Measurements from ENCODE around the gene PER1.
A peak's percentile ranks its signal among the peaks of the same experiment; 100 is the strongest.
"Not testable (repeated sequence)": the region's sequence is repeated elsewhere in the genome, so short reads cannot be mapped to it uniquely, and the experiment has no call there.

Gene PER1

GRCh38 chr17:8173056-8173870, 21.1 kb upstream of the PER1 start:
- TF ChIP-seq SPI1 (IDR thresholded peaks at IDR 0.05; ENCODE audit: low read depth, low read length), result peak; percentile 40; the same call in 1 of the 2 replicates
- peak; percentile 100 for TF ChIP-seq POLR2AphosphoS5 (IDR thresholded peaks at IDR 0.05; ENCODE audit: low read depth, low read length)
- peak; percentile 92 for TF ChIP-seq TAF1 (IDR thresholded peaks at IDR 0.05; ENCODE audit: low read depth, low read length)
- peak; percentile 99 for TF ChIP-seq POU2F2 (IDR thresholded peaks at IDR 0.05; ENCODE audit: low read depth, low read length)
- TF ChIP-seq PAX5 (IDR thresholded peaks at IDR 0.05; ENCODE audit: insufficient read depth, low read length, severe bottlenecking), result peak; percentile 37
- peak; percentile 100 for TF ChIP-seq POLR2A (IDR thresholded peaks at IDR 0.05; ENCODE audit: low read depth, low read length)
- FAIRE-seq, result peak; percentile 93
- no peak for DNase-seq (ENCODE audit: insufficient read length, low spot score)

GRCh38 chr17:8170186-8170585, 18.0 kb upstream of the PER1 start:
- FAIRE-seq; DNase-seq (ENCODE audit: insufficient read length, low spot score): not testable (repeated sequence)

- DNase-seq (ENCODE audit: insufficient read length, low spot score), result no peak
- TF ChIP-seq POU2F2 (IDR thresholded peaks at IDR 0.05; ENCODE audit: low read depth, low read length), result no peak
- no peak for TF ChIP-seq SPI1 (IDR thresholded peaks at IDR 0.05; ENCODE audit: low read depth, low read length)
- TF ChIP-seq PAX5 (IDR thresholded peaks at IDR 0.05; ENCODE audit: insufficient read depth, low read length, severe bottlenecking), result no peak
- TF ChIP-seq POLR2A (IDR thresholded peaks at IDR 0.05; ENCODE audit: low read depth, low read length), result no peak
- no peak for TF ChIP-seq POLR2AphosphoS5 (IDR thresholded peaks at IDR 0.05; ENCODE audit: low read depth, low read length)
- no peak for TF ChIP-seq TAF1 (IDR thresholded peaks at IDR 0.05; ENCODE audit: low read depth, low read length)
- FAIRE-seq, result no peak
Observed at GRCh38 chr17:8167526-8167925, 15.3 kb upstream of the PER1 start.

- TF ChIP-seq TAF1 (IDR thresholded peaks at IDR 0.05; ENCODE audit: low read depth, low read length) (no peak), POU2F2 (IDR thresholded peaks at IDR 0.05; ENCODE audit: low read depth, low read length) (no peak), PAX5 (IDR thresholded peaks at IDR 0.05; ENCODE audit: insufficient read depth, low read length, severe bottlenecking) (no peak), POLR2A (IDR thresholded peaks at IDR 0.05; ENCODE audit: low read depth, low read length) (no peak), POLR2AphosphoS5 (IDR thresholded peaks at IDR 0.05; ENCODE audit: low read depth, low read length) (no peak), SPI1 (IDR thresholded peaks at IDR 0.05; ENCODE audit: low read depth, low read length) (no peak)
- FAIRE-seq (no peak), DNase-seq (ENCODE audit: insufficient read length, low spot score) (no peak)
Observed at GRCh38 chr17:8166731-8167130, 14.5 kb upstream of the PER1 start.

- DNase-seq (ENCODE audit: insufficient read length, low spot score) (no peak), FAIRE-seq (no peak)
- TF ChIP-seq PAX5 (IDR thresholded peaks at IDR 0.05; ENCODE audit: insufficient read depth, low read length, severe bottlenecking) (no peak), SPI1 (IDR thresholded peaks at IDR 0.05; ENCODE audit: low read depth, low read length) (no peak), POLR2AphosphoS5 (IDR thresholded peaks at IDR 0.05; ENCODE audit: low read depth, low read length) (no peak), TAF1 (IDR thresholded peaks at IDR 0.05; ENCODE audit: low read depth, low read length) (no peak), POLR2A (IDR thresholded peaks at IDR 0.05; ENCODE audit: low read depth, low read length) (no peak), POU2F2 (IDR thresholded peaks at IDR 0.05; ENCODE audit: low read depth, low read length) (no peak)
Observed at GRCh38 chr17:8164815-8165131, 12.6 kb upstream of the PER1 start.

- FAIRE-seq (peak; percentile 41), DNase-seq (ENCODE audit: insufficient read length, low spot score) (no peak)
- TF ChIP-seq POLR2AphosphoS5 (IDR thresholded peaks at IDR 0.05; ENCODE audit: low read depth, low read length) (no peak), SPI1 (IDR thresholded peaks at IDR 0.05; ENCODE audit: low read depth, low read length) (no peak), TAF1 (IDR thresholded peaks at IDR 0.05; ENCODE audit: low read depth, low read length) (no peak), PAX5 (IDR thresholded peaks at IDR 0.05; ENCODE audit: insufficient read depth, low read length, severe bottlenecking) (no peak), POLR2A (IDR thresholded peaks at IDR 0.05; ENCODE audit: low read depth, low read length) (no peak), POU2F2 (IDR thresholded peaks at IDR 0.05; ENCODE audit: low read depth, low read length) (no peak)
Observed at GRCh38 chr17:8163978-8164814, 12.0 kb upstream of the PER1 start.

- FAIRE-seq, result peak; percentile 40
- TF ChIP-seq SPI1 (IDR thresholded peaks at IDR 0.05; ENCODE audit: low read depth, low read length) (no peak), POLR2A (IDR thresholded peaks at IDR 0.05; ENCODE audit: low read depth, low read length) (no peak), PAX5 (IDR thresholded peaks at IDR 0.05; ENCODE audit: insufficient read depth, low read length, severe bottlenecking) (no peak), TAF1 (IDR thresholded peaks at IDR 0.05; ENCODE audit: low read depth, low read length) (no peak), POLR2AphosphoS5 (IDR thresholded peaks at IDR 0.05; ENCODE audit: low read depth, low read length) (no peak), POU2F2 (IDR thresholded peaks at IDR 0.05; ENCODE audit: low read depth, low read length) (no peak)
- DNase-seq (ENCODE audit: insufficient read length, low spot score), result no peak
Observed at GRCh38 chr17:8162997-8163977, 11.1 kb upstream of the PER1 start.

GRCh38 chr17:8162233-8162996, 10.2 kb upstream of the PER1 start, which contains the start of gene VAMP2:
Gene VAMP2 (minus strand): TSS chr17:8162948. CDS start chr17:8162879, 69 bp downstream.
- DNase-seq (ENCODE audit: insufficient read length, low spot score) (no peak), FAIRE-seq (peak; percentile 91)
- TF ChIP-seq SPI1 (IDR thresholded peaks at IDR 0.05; ENCODE audit: low read depth, low read length), result no peak
- TF ChIP-seq POLR2A (IDR thresholded peaks at IDR 0.05; ENCODE audit: low read depth, low read length), result peak; percentile 70; the same call in 1 of the 2 replicates
- TF ChIP-seq POLR2AphosphoS5 (IDR thresholded peaks at IDR 0.05; ENCODE audit: low read depth, low read length), result peak; percentile 68; the same call in 1 of the 2 replicates
- TF ChIP-seq TAF1 (IDR thresholded peaks at IDR 0.05; ENCODE audit: low read depth, low read length), result peak; percentile 48; the same call in 1 of the 2 replicates
- no peak for TF ChIP-seq POU2F2 (IDR thresholded peaks at IDR 0.05; ENCODE audit: low read depth, low read length)
- no peak for TF ChIP-seq PAX5 (IDR thresholded peaks at IDR 0.05; ENCODE audit: insufficient read depth, low read length, severe bottlenecking)

All from GM12891 (cell line).